ENCODE data around the gene IER3IP1. TPM values are rescaled to one million over a fixed set of nuclear protein-coding genes. Genes with fewer than 3 reads are reported as not detected.

Gene IER3IP1
- total RNA-seq, 6 experiments from 2014 or later = 15.0 to 20.0 (median 18.3) TPM

GRCh38 chr18:47108998-47109405 is 67.2 kb downstream of the IER3IP1 start:
- Mint-ChIP-seq H3K4me1 (ENCODE audit: low read depth) (peaks cover 6% of the 10 kb centered on the region; the same call in 1 of the 2 replicates), H3K27ac (no peak overlapping the region), H3K4me3 (no peak overlapping the region), H3K9me3 (no peaks in the 10 kb centered on the region), H3K27me3 (ENCODE audit: insufficient read depth) (no peaks in the 10 kb centered on the region; the same call in 1 of the 2 replicates), H3K36me3 (ENCODE audit: low read depth) (peaks cover 8% of the 10 kb centered on the region)
- no peak for TF ChIP-seq CTCF (IDR thresholded peaks at IDR 0.05)
- DNase-seq = no peak

DNA sequence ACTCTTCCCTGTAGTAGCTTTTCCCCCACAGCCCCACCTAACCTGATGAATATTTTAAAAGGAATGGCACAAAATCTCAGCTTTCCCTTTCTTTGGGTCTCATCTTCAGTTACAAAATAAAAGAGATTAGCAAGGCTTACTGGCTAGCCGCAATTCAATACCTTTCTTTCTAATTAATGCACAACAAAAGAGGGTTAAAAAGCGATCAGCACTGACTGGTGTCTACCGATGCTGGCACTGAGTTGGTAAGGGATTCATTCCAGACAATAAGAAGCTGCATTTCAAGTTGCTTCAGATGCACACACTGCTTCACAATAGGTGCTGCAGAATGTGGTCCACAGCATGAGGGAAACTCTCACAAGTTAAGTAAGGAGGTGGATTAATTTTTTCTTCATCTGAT is 67.8 kb downstream of the IER3IP1 start:
- no peaks in the 10 kb centered on the region; the same call in 1 of the 2 replicates for H3K27me3 Mint-ChIP-seq (ENCODE audit: insufficient read depth)
- no peak overlapping the region for H3K4me3 Mint-ChIP-seq
- no peaks in the 10 kb centered on the region for H3K9me3 Mint-ChIP-seq
- peaks cover 8% of the 10 kb centered on the region for H3K36me3 Mint-ChIP-seq (ENCODE audit: low read depth)
- no peak for TF ChIP-seq CTCF (IDR thresholded peaks at IDR 0.05)
- H3K27ac Mint-ChIP-seq = no peak overlapping the region
- H3K4me1 Mint-ChIP-seq (ENCODE audit: low read depth) = no peaks in the 10 kb centered on the region; the same call in 1 of the 2 replicates
- no peak for DNase-seq

Other genes with a start within 250 kb of the IER3IP1 start
- gene ELOA2, start 140.7 kb downstream of the IER3IP1 start, total RNA-seq (2021; fragmentation: NEBNext Ultra II Directional; extraction: Animal tissue kit (Norgen Biotek cat#: 25700)) = not detected
- gene HDHD2, start 25.9 kb downstream of the IER3IP1 start, total RNA-seq (2021; fragmentation: NEBNext Ultra II Directional; extraction: Animal tissue kit (Norgen Biotek cat#: 25700)) = 10 to 100 TPM; 22.1 to 27.6 (median 23.3) TPM
- not detected for gene SKOR2, start 75.3 kb upstream of the IER3IP1 start, total RNA-seq (2021; fragmentation: NEBNext Ultra II Directional; extraction: Animal tissue kit (Norgen Biotek cat#: 25700))